ENCODE results near the gene RHOF. TPM values are rescaled to one million over a fixed set of nuclear protein-coding genes. Genes with fewer than 3 reads are reported as not detected.

The RHOF gene
- total RNA-seq, 1 experiment from 2014 or later, result 5.3 TPM

GRCh38 chr12:121786440-121786825 lies 7.1 kb downstream of the RHOF start:
- in situ Hi-C loops (cut with HindIII; ENCODE audit: low pct_unique_long_range_greater_than_20kb, low sequenced_read_pairs), result no loop called here
- peak; percentile 60 for DNase-seq (ENCODE audit: low read depth, low spot score)

GRCh38 chr12:121784460-121784859 lies 9.0 kb downstream of the RHOF start:
- no peak for DNase-seq (ENCODE audit: low read depth, low spot score)
- in situ Hi-C loops (cut with HindIII; ENCODE audit: low pct_unique_long_range_greater_than_20kb, low sequenced_read_pairs), result no loop called here

- no peak for DNase-seq (ENCODE audit: low read depth, low spot score)
- in situ Hi-C loops (cut with HindIII; ENCODE audit: low pct_unique_long_range_greater_than_20kb, low sequenced_read_pairs), result no loop called here
Observed at GRCh38 chr12:121783766-121784165, 9.7 kb downstream of the RHOF start.

GRCh38 chr12:121781998-121782979 lies 11.2 kb downstream of the RHOF start:
- in situ Hi-C loops (cut with HindIII; ENCODE audit: low pct_unique_long_range_greater_than_20kb, low sequenced_read_pairs), result no loop called here
- no peak for DNase-seq (ENCODE audit: low read depth, low spot score)

GRCh38 chr12:121781484-121781997 lies 11.9 kb downstream of the RHOF start:
- DNase-seq (ENCODE audit: low read depth, low spot score), result no peak
- in situ Hi-C loops (cut with HindIII; ENCODE audit: low pct_unique_long_range_greater_than_20kb, low sequenced_read_pairs), result no loop called here

- in situ Hi-C loops (cut with HindIII; ENCODE audit: low pct_unique_long_range_greater_than_20kb, low sequenced_read_pairs), result no loop called here
- DNase-seq (ENCODE audit: low read depth, low spot score), result no peak
Observed at GRCh38 chr12:121780429-121780828, 13.1 kb downstream of the RHOF start.

- no peak for DNase-seq (ENCODE audit: low read depth, low spot score)
- in situ Hi-C loops (cut with HindIII; ENCODE audit: low pct_unique_long_range_greater_than_20kb, low sequenced_read_pairs), result no loop called here
Observed at GRCh38 chr12:121779422-121779895, 14.0 kb downstream of the RHOF start.

- in situ Hi-C loops (cut with HindIII; ENCODE audit: low pct_unique_long_range_greater_than_20kb, low sequenced_read_pairs), result no loop called here
- DNase-seq (ENCODE audit: low read depth, low spot score), result no peak
Observed at GRCh38 chr12:121778567-121779421, 14.7 kb downstream of the RHOF start.

GRCh38 chr12:121776190-121777098 lies 17.0 kb downstream of the RHOF start:
- DNase-seq (ENCODE audit: low read depth, low spot score), result peak; percentile 67
- in situ Hi-C loops (cut with HindIII; ENCODE audit: low pct_unique_long_range_greater_than_20kb, low sequenced_read_pairs), result no loop called here

GRCh38 chr12:121775501-121775900 lies 18.0 kb downstream of the RHOF start:
- in situ Hi-C loops (cut with HindIII; ENCODE audit: low pct_unique_long_range_greater_than_20kb, low sequenced_read_pairs), result no loop called here
- DNase-seq (ENCODE audit: low read depth, low spot score), result no peak

- in situ Hi-C loops (cut with HindIII; ENCODE audit: low pct_unique_long_range_greater_than_20kb, low sequenced_read_pairs), result no loop called here
Observed at GRCh38 chr12:121774968-121775474, 18.5 kb downstream of the RHOF start.

GRCh38 chr12:121773011-121773777 lies 20.3 kb downstream of the RHOF start:
- in situ Hi-C loops (cut with HindIII; ENCODE audit: low pct_unique_long_range_greater_than_20kb, low sequenced_read_pairs), result no loop called here
- DNase-seq (ENCODE audit: low read depth, low spot score), result peak; percentile 81

More at GRCh38 chr12:121774968-121775474, 18.5 kb downstream of the RHOF start:
- no peak for DNase-seq (ENCODE audit: low read depth, low spot score)

- in situ Hi-C loops (cut with HindIII; ENCODE audit: low pct_unique_long_range_greater_than_20kb, low sequenced_read_pairs), result no loop called here
- no peak for DNase-seq (ENCODE audit: low read depth, low spot score)
Observed at GRCh38 chr12:121770813-121771625, 22.5 kb downstream of the RHOF start.

GRCh38 chr12:121770388-121770787 lies 23.1 kb downstream of the RHOF start:
- in situ Hi-C loops (cut with HindIII; ENCODE audit: low pct_unique_long_range_greater_than_20kb, low sequenced_read_pairs), result no loop called here
- no peak for DNase-seq (ENCODE audit: low read depth, low spot score)

GRCh38 chr12:121769831-121770301 lies 23.6 kb downstream of the RHOF start:
- in situ Hi-C loops (cut with HindIII; ENCODE audit: low pct_unique_long_range_greater_than_20kb, low sequenced_read_pairs), result no loop called here

More at GRCh38 chr12:121769831-121770301, 23.6 kb downstream of the RHOF start:
- no peak for DNase-seq (ENCODE audit: low read depth, low spot score)
